SU-DHL-6 (cell line): ENCODE measurements around the gene CRYGS.

ENCODE experiments used
- H2AFZ ChIP-seq: fragments of 200-600 bp; sonication (generic); 2 replicates; pipeline ENCODE4 v1.6.1; 2014; ENCODE audit warnings: low read depth, mild to moderate bottlenecking, moderate library complexity, mixed read lengths, antibody characterized with exemption, low read length; ENCODE audit not compliant: severe bottlenecking
- H3F3A ChIP-seq: fragments of 200-600 bp; shearing (Covaris generic); 2 replicates; pipeline ENCODE4 v1.6.0; 2016; ENCODE audit warnings: antibody characterized with exemption, mild to moderate bottlenecking; ENCODE audit not compliant: insufficient read depth
- H3K27ac ChIP-seq: fragments of 200-600 bp; sonication (generic); 2 replicates; pipeline ENCODE4 v1.5.1; 2016; ENCODE audit warnings: low read depth, mild to moderate bottlenecking, low read length, moderate library complexity, mixed read lengths
- H3K27me3 ChIP-seq: fragments of 200-600 bp; sonication (generic), shearing (Covaris generic); 2 replicates; pipeline ENCODE4 v1.6.0; 2014; ENCODE audit warnings: mild to moderate bottlenecking, low read length
- H3K36me3 ChIP-seq: fragments of 200-600 bp; sonication (generic); 2 replicates; pipeline ENCODE4 v1.6.1; 2014; ENCODE audit warnings: mild to moderate bottlenecking, low read length, mixed read lengths
- H3K4me2 ChIP-seq: fragments of 300-600, 200-600 bp; shearing (Covaris generic), sonication (generic); 2 replicates; pipeline ENCODE4 v1.6.0; 2014; ENCODE audit warnings: low read length, low read depth, mild to moderate bottlenecking; ENCODE audit not compliant: poor library complexity, severe bottlenecking
- H3K4me3 ChIP-seq: fragments of 200-600 bp; sonication (generic); 2 replicates; pipeline ENCODE4 v1.5.1; 2014; ENCODE audit warnings: antibody characterized with exemption, low read length, mild to moderate bottlenecking, mixed read lengths; ENCODE audit not compliant: insufficient read depth, poor library complexity, severe bottlenecking
- H3K79me2 ChIP-seq: fragments of 200-600 bp; sonication (generic); 2 replicates; pipeline ENCODE4 v1.6.1; 2014; ENCODE audit warnings: mild to moderate bottlenecking, low read length, moderate library complexity; ENCODE audit not compliant: insufficient read depth
- H3K9ac ChIP-seq: fragments of 200-600 bp; sonication (generic); 2 replicates; pipeline ENCODE4 v1.7.0; 2014; ENCODE audit warnings: mild to moderate bottlenecking, low read length
- H3K9me2 ChIP-seq: fragments of 200-600 bp; sonication (generic); replicated peaks from 2 replicates; pipeline ENCODE4 v1.6.1; 2014; ENCODE audit warnings: low read length; ENCODE audit not compliant: insufficient read depth
- H3K9me3 ChIP-seq: fragments of 200-600 bp; sonication (generic); 2 replicates; pipeline ENCODE4 v1.6.1; 2014; ENCODE audit warnings: low read length, mixed read lengths; ENCODE audit not compliant: insufficient read depth
- H4K20me1 ChIP-seq: fragments of 200-600 bp; sonication (generic); 2 replicates; pipeline ENCODE4 v1.6.1; 2014; ENCODE audit warnings: low read depth, mild to moderate bottlenecking, antibody characterized with exemption, low read length, moderate library complexity, mixed read lengths
- EZH2phosphoT487 ChIP-seq: fragments of 200-600 bp; sonication (generic), shearing (Covaris generic); conservative IDR thresholded peaks from 2 replicates; pipeline ENCODE4 v1.6.1; 2018; ENCODE audit warnings: mild to moderate bottlenecking, antibody characterized with exemption, low read length, moderate library complexity, mixed read lengths
- TF ChIP-seq, protein P1 (sequence below): fragments of 200-600 bp; sonication (generic); IDR thresholded peaks from one replicate; pipeline ENCODE4 v1.5.1; 2017; ENCODE audit warnings: antibody characterized with exemption, mild to moderate bottlenecking, low read length, moderate library complexity; ENCODE audit not compliant: insufficient read depth, poor library complexity, severe bottlenecking

CRYGS gene

DNA sequence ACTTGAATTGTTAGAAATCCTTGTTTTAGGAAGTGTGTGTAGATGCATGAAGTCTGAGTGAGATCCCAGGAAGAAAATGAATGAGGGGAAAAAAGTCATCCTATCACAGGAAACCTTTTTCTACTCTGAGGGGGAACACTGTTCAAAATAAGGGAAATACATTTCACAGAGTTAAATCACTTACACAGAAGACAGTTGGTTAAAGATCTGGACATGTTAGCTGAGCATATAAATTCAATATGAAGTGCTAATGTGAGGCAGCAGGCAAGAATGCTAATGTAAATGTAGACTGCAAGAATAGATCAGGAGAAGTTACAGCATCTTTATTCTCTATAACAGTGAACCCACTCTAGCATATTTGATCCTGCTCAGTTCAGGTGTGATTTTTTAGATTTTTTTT lies 20.4 kb upstream of the CRYGS start:
- no peak overlapping the region for H3K4me3 ChIP-seq
- no peaks in the 10 kb centered on the region for H3K9me3 ChIP-seq
- no peaks in the 10 kb centered on the region for H4K20me1 ChIP-seq
- no peaks in the 10 kb centered on the region; the same call in 1 of the 2 replicates for H3F3A ChIP-seq
- peaks cover 3% of the 10 kb centered on the region; the same call in 1 of the 2 replicates for H3K36me3 ChIP-seq
- H2AFZ ChIP-seq, result no peak overlapping the region
- no peaks in the 10 kb centered on the region for H3K27me3 ChIP-seq
- no peak overlapping the region for H3K27ac ChIP-seq
- H3K9ac ChIP-seq, result no peak overlapping the region
- TF ChIP-seq, protein P1, sequence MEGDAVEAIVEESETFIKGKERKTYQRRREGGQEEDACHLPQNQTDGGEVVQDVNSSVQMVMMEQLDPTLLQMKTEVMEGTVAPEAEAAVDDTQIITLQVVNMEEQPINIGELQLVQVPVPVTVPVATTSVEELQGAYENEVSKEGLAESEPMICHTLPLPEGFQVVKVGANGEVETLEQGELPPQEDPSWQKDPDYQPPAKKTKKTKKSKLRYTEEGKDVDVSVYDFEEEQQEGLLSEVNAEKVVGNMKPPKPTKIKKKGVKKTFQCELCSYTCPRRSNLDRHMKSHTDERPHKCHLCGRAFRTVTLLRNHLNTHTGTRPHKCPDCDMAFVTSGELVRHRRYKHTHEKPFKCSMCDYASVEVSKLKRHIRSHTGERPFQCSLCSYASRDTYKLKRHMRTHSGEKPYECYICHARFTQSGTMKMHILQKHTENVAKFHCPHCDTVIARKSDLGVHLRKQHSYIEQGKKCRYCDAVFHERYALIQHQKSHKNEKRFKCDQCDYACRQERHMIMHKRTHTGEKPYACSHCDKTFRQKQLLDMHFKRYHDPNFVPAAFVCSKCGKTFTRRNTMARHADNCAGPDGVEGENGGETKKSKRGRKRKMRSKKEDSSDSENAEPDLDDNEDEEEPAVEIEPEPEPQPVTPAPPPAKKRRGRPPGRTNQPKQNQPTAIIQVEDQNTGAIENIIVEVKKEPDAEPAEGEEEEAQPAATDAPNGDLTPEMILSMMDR, result no peak
- no peak for TF ChIP-seq EZH2phosphoT487
- H3K79me2 ChIP-seq, result peaks cover 35% of the 10 kb centered on the region
- no peaks in the 10 kb centered on the region for H3K9me2 ChIP-seq
- no peak overlapping the region for H3K4me2 ChIP-seq

DNA sequence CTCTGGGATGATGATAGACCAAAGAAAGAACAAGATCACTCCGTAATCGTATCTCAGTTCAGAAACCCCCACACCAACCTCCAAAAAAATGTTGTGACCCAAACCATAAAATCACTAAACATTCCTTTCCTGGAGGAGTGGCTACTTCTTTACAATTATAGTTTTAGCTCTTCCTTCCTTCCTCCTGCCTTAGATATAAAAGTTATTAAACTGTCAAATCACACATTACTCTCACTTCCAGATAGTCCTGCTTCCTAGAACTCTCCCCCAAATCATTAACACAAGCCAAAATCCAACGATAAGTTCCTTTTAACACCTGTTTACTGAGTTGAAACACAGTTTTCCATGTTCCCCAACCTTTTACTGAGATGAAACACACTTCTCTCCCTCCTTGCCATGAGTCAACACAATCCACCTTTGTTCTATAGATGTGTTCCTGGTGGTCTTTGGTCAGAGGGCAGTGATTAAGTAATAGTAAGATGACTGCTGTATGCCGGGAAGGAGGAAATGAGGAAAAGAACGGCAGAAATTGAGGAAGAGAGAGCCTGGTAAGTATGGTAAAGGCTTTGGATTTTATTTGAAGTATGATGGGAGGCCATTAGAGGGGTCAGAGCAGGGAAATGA lies 8.3 kb upstream of the CRYGS start:
- Histone ChIP-seq H2AFZ (no peak overlapping the region), H3K4me3 (no peak overlapping the region), H4K20me1 (no peaks in the 10 kb centered on the region), H3K27ac (no peak overlapping the region), H3K9me3 (no peaks in the 10 kb centered on the region), H3K27me3 (no peaks in the 10 kb centered on the region), H3K36me3 (peaks cover 33% of the 10 kb centered on the region; the same call in 1 of the 2 replicates), H3K9me2 (no peaks in the 10 kb centered on the region), H3K9ac (no peak overlapping the region), H3K79me2 (no peaks in the 10 kb centered on the region), H3K4me2 (no peak overlapping the region), H3F3A (no peaks in the 10 kb centered on the region)
- no peak for TF ChIP-seq EZH2phosphoT487
- TF ChIP-seq, protein P1, result no peak

DNA sequence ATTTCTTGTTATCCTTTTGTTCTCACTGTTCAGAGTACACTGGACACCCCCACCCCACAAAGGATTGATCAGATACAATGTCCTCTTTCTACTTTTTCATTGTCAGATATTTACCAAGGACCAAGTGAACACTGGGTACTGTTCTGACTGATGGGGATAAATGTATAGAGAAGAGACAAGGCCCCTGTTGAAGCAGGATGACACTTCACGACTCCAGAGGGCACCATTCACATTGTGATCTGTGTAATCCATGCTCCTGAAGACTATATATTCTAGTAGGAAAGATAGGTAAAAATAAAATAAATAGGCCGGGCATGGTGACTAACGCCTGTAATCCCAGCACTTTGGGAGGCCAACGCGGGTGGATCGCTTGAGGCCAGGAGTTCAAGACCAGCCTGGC lies 7.2 kb upstream of the CRYGS start:
- Histone ChIP-seq H2AFZ (no peak overlapping the region), H3K36me3 (peaks cover 34% of the 10 kb centered on the region; the same call in 1 of the 2 replicates), H3K4me2 (no peak overlapping the region), H3F3A (no peaks in the 10 kb centered on the region), H3K27me3 (no peaks in the 10 kb centered on the region), H3K9me2 (no peaks in the 10 kb centered on the region), H3K9me3 (no peaks in the 10 kb centered on the region), H3K9ac (no peak overlapping the region), H4K20me1 (no peaks in the 10 kb centered on the region), H3K4me3 (no peak overlapping the region), H3K79me2 (no peaks in the 10 kb centered on the region), H3K27ac (no peak overlapping the region)
- no peak for TF ChIP-seq EZH2phosphoT487
- TF ChIP-seq, protein P1, result no peak
